Coronary artery (tissue), 2 donors: ENCODE results near the gene CHD9.

Experiments
- DNase-seq: peaks from one replicate; pipeline ENCODE4 v3.0.0-alpha.2; 2017; ENCODE audit warnings: low spot score
- H3K27ac ChIP-seq, 2 donors: fragments of 200-600 bp; sonication (generic); one replicate each; pipeline ENCODE4 v1.5.1; 2016 to 2019
- H3K4me3 ChIP-seq: fragments of 200-600 bp; sonication (generic); 2 replicates; pipeline ENCODE4 v1.5.1; 2016; ENCODE audit warnings: mild to moderate bottlenecking, moderate library complexity
- TF ChIP-seq, protein P1 (sequence below): fragments of 200-600 bp; sonication (generic); IDR thresholded peaks from one replicate; pipeline ENCODE4 v1.5.1; 2019; ENCODE audit warnings: antibody characterized with exemption

The CHD9 gene

GRCh38 chr16:53152329-53152728 is 97.5 kb downstream of the CHD9 start:
- DNase-seq = no peak
- no peak overlapping the region for H3K4me3 ChIP-seq
- no peak overlapping the region for H3K27ac ChIP-seq
- TF ChIP-seq, protein P1, sequence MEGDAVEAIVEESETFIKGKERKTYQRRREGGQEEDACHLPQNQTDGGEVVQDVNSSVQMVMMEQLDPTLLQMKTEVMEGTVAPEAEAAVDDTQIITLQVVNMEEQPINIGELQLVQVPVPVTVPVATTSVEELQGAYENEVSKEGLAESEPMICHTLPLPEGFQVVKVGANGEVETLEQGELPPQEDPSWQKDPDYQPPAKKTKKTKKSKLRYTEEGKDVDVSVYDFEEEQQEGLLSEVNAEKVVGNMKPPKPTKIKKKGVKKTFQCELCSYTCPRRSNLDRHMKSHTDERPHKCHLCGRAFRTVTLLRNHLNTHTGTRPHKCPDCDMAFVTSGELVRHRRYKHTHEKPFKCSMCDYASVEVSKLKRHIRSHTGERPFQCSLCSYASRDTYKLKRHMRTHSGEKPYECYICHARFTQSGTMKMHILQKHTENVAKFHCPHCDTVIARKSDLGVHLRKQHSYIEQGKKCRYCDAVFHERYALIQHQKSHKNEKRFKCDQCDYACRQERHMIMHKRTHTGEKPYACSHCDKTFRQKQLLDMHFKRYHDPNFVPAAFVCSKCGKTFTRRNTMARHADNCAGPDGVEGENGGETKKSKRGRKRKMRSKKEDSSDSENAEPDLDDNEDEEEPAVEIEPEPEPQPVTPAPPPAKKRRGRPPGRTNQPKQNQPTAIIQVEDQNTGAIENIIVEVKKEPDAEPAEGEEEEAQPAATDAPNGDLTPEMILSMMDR = no peak

DNA sequence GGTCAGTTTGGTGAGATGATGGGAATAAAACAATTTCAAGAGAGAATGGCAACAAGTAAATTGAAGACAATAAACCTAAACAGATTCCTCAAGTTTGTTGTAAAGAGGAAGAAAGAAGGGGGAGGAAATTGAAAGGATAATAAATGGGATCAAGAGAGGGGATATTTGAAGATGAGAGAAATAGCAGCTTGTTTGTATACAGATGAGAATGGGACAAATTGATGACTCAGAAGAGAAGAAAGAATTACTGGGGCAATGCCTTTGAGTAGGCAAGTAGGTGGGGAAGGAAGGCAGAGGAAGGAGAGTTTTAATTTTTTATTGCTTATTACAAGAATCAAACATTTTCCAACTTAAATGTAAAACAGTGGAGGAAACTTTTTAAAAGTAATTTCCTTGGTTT is 98.3 kb downstream of the CHD9 start:
- H3K27ac ChIP-seq = no peak overlapping the region
- TF ChIP-seq, protein P1 = no peak
- H3K4me3 ChIP-seq = no peak overlapping the region
- DNase-seq = no peak

- H3K4me3 ChIP-seq = peak overlapping the region; percentile 29
- TF ChIP-seq, protein P1 = no peak
- H3K27ac ChIP-seq = no peak overlapping the region
- no peak for DNase-seq
Measured at GRCh38 chr16:53154513-53154912, 99.7 kb downstream of the CHD9 start.

DNA sequence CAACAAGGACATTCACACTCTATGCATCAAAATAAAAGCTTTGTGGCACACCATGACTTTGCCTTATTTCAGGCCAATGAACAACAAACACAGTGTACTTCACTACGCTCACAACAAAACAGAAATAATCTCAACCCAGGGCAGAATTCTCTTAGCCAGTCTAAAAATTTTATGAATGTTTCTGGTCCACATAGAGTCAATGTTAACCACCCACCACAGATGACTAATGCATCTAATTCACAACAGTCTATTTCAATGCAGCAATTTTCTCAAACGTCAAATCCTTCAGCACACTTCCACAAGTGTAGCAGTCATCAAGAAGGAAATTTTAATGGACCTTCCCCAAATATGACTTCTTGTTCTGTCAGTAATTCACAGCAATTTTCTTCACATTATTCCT is 101.7 kb downstream of the CHD9 start:
- Histone ChIP-seq H3K27ac (no peak overlapping the region), H3K4me3 (no peak overlapping the region)
- TF ChIP-seq, protein P1 = no peak
- no peak for DNase-seq

GRCh38 chr16:53159781-53160436 is 105.1 kb downstream of the CHD9 start:
- DNase-seq = no peak
- Histone ChIP-seq H3K27ac (peak overlapping the region in 1 of 2 donors; percentile 22), H3K4me3 (no peak overlapping the region)
- TF ChIP-seq, protein P1 = peak; percentile 44

DNA sequence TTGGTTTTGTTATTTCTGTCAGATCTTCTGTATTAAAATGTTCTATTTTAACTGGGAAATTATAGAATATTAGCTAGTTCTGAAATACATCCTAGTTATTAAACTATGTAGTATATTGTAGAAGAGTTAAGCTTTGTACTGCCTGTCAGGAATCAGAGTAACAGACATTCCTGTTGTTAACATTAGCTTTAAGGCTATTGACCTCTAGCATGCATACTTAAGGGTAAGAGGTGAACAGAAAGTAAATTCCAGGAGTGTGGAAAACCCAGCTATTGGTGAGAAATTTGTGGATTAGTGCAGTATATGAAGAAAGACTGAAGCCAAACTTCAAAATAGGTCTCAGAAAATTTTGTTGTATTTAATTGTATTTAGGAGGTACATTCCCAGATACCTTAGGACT is 111.3 kb downstream of the CHD9 start:
- H3K27ac ChIP-seq = no peak overlapping the region
- DNase-seq = no peak
- H3K4me3 ChIP-seq = no peak overlapping the region
- TF ChIP-seq, protein P1 = no peak

GRCh38 chr16:53168744-53169143 is 114.0 kb downstream of the CHD9 start:
- no peak overlapping the region for H3K4me3 ChIP-seq
- TF ChIP-seq, protein P1 = no peak

More at GRCh38 chr16:53168744-53169143, 114.0 kb downstream of the CHD9 start:
- no peak for DNase-seq
- no peak overlapping the region for H3K27ac ChIP-seq
